Neural cell (in vitro differentiated cells): ENCODE data around the gene FLT3. TPM values are rescaled to one million over a fixed set of nuclear protein-coding genes. Genes with fewer than 3 reads are reported as not detected.

Source experiments
- H2AFZ ChIP-seq: fragments of 200-600, 300-800 bp; sonication (generic), shearing (Covaris generic); 2 replicates; pipeline ENCODE4 v1.6.0; 2014; ENCODE audit warnings: low read depth, mild to moderate bottlenecking, antibody characterized with exemption, low read length, moderate library complexity
- H3F3A ChIP-seq: fragments of 200-600 bp; shearing (Covaris generic); 2 replicates; pipeline ENCODE4 v1.6.1; 2016; ENCODE audit warnings: mild to moderate bottlenecking, moderate library complexity, mixed read lengths, antibody characterized with exemption, low read length; ENCODE audit not compliant: insufficient read depth, poor library complexity, severe bottlenecking
- H3K27ac ChIP-seq: fragments of 200-600, 300-800 bp; sonication (generic), shearing (Covaris generic); 2 replicates; pipeline ENCODE4 v1.5.1; 2014; ENCODE audit warnings: mild to moderate bottlenecking, low read length, moderate library complexity
- H3K27me3 ChIP-seq: fragments of 300-800, 200-600 bp; sonication (generic), shearing (Covaris generic); 2 replicates; pipeline ENCODE4 v1.6.0; 2014; ENCODE audit warnings: mild to moderate bottlenecking, low read depth, low read length, moderate library complexity; ENCODE audit not compliant: insufficient read depth
- H3K36me3 ChIP-seq: fragments of 300-800, 200-600 bp; sonication (generic), shearing (Covaris generic); 2 replicates; pipeline ENCODE4 v1.5.1; 2014; ENCODE audit warnings: mild to moderate bottlenecking, antibody characterized with exemption, low read length, moderate library complexity; ENCODE audit not compliant: insufficient read depth
- H3K4me2 ChIP-seq: fragments of 300-800, 200-600 bp; sonication (generic), shearing (Covaris generic); 2 replicates; pipeline ENCODE4 v1.6.0; 2014; ENCODE audit warnings: mild to moderate bottlenecking, low read length
- H3K4me3 ChIP-seq: fragments of 300-800, 200-600 bp; sonication (generic), shearing (Covaris generic); 2 replicates; pipeline ENCODE4 v1.5.1; 2014; ENCODE audit warnings: mild to moderate bottlenecking, low read length, moderate library complexity
- H3K79me2 ChIP-seq: fragments of 200-600 bp; shearing (Covaris generic); replicated peaks from 2 replicates; pipeline ENCODE4 v1.6.0; 2014; ENCODE audit warnings: mild to moderate bottlenecking, low read length, moderate library complexity; ENCODE audit not compliant: insufficient read depth
- H3K9ac ChIP-seq: fragments of 300-800, 200-600 bp; sonication (generic), shearing (Covaris generic); 2 replicates; pipeline ENCODE4 v1.6.1; 2016; ENCODE audit warnings: mild to moderate bottlenecking, low read length, mixed read lengths
- H3K9me2 ChIP-seq: fragments of 200-600 bp; shearing (Covaris generic); 2 replicates; pipeline ENCODE4 v1.6.1; 2016; ENCODE audit warnings: mild to moderate bottlenecking, low read length, mixed read lengths; ENCODE audit not compliant: insufficient read depth
- H3K9me3 ChIP-seq: fragments of 200-600, 300-800 bp; sonication (generic), shearing (Covaris generic); 2 replicates; pipeline ENCODE4 v1.6.1; 2016; ENCODE audit warnings: mild to moderate bottlenecking, mixed run types, low read length, moderate library complexity, mixed read lengths
- H4K20me1 ChIP-seq: fragments of 200-600 bp; shearing (Covaris generic); 2 replicates; pipeline ENCODE4 v1.6.1; 2016; ENCODE audit warnings: mild to moderate bottlenecking, mixed run types; ENCODE audit not compliant: insufficient read depth
- EP300 ChIP-seq: fragments of 450-650 bp; conservative IDR thresholded peaks from 2 replicates; pipeline ENCODE4 v1.6.1; 2014; ENCODE audit warnings: antibody characterized with exemption, mild to moderate bottlenecking, moderate library complexity; ENCODE audit not compliant: poor library complexity, severe bottlenecking
- EZH2 ChIP-seq: fragments of 200-600, 300-800 bp; shearing (Covaris generic), sonication (generic); IDR thresholded peaks from 2 replicates; pipeline ENCODE4 v1.6.1; 2014; ENCODE audit warnings: antibody characterized with exemption, low read length, borderline replicate concordance, mild to moderate bottlenecking; ENCODE audit not compliant: insufficient read depth, poor library complexity, severe bottlenecking
- MXI1 ChIP-seq: fragments of 450-650 bp; conservative IDR thresholded peaks from 2 replicates; pipeline ENCODE4 v1.6.1; 2014; ENCODE audit warnings: antibody characterized with exemption, mild to moderate bottlenecking; ENCODE audit not compliant: poor library complexity, severe bottlenecking
- POLR2AphosphoS5 ChIP-seq: IDR thresholded peaks from 2 replicates; pipeline ENCODE4 v1.6.1; 2012
- RAD21 ChIP-seq: fragments of 450-650 bp; conservative IDR thresholded peaks from 2 replicates; pipeline ENCODE4 v1.6.1; 2014; ENCODE audit warnings: antibody characterized with exemption, mild to moderate bottlenecking, moderate library complexity
- SMC3 ChIP-seq: fragments of 450-650 bp; conservative IDR thresholded peaks from 2 replicates; pipeline ENCODE4 v1.6.1; 2014; ENCODE audit warnings: antibody characterized with exemption, mild to moderate bottlenecking, moderate library complexity; ENCODE audit not compliant: poor library complexity
- TAF1 ChIP-seq: IDR thresholded peaks from 2 replicates; pipeline ENCODE4 v1.6.1; 2012; ENCODE audit warnings: low read depth
- polyA plus RNA-seq: library from polyadenylated mRNA; depleted of rRNA; stranded (reverse); fragments of >200 nt; gene quantifications from 2 replicates; pipeline ENCODE4 v1.2.3, GENCODE V29; 2014
- TF ChIP-seq, protein P1 (sequence below): IDR thresholded peaks from 2 replicates; pipeline ENCODE4 v1.6.1; 2012; ENCODE audit warnings: borderline replicate concordance
- TF ChIP-seq, protein P2 (sequence below): fragments of 450-650 bp; IDR thresholded peaks from 2 replicates; pipeline ENCODE4 v1.5.1; 2014; ENCODE audit warnings: antibody characterized with exemption, mild to moderate bottlenecking, moderate library complexity; ENCODE audit not compliant: poor library complexity, severe bottlenecking

The FLT3 gene
- polyA plus RNA-seq, 1 donor from 2014 or later: 0.41 TPM

DNA sequence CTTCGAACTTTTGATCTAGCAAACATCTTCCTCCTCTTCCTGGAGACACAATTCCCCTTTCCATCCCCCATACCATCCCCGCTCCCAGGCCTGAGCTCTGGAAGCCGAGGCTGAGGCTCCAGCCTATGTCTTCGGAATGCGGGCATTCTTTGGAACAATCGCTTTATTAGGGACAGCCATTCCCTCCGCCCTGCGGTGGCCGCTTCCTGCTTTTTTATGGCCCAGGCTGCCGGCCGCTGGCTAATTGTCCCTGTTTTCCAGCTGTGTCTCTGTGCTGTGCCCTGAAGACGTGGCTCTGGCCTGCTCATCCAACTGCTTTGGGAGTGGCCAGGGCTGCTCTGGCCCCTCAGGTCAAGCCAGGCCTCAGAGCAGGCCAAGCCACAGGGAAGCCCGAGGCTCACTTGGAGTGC lies 129.1 kb downstream of the FLT3 start:
- Histone ChIP-seq H3K79me2 (no peaks in the 10 kb centered on the region), H3K4me2 (no peak overlapping the region), H3K36me3 (no peaks in the 10 kb centered on the region), H4K20me1 (no peaks in the 10 kb centered on the region), H3K4me3 (no peak overlapping the region), H3K27me3 (peaks cover 100% of the 10 kb centered on the region), H3F3A (no peaks in the 10 kb centered on the region), H3K27ac (no peak overlapping the region), H3K9me2 (no peaks in the 10 kb centered on the region), H3K9ac (no peak overlapping the region), H3K9me3 (no peaks in the 10 kb centered on the region), H2AFZ (no peak overlapping the region)
- no peak for TF ChIP-seq POLR2AphosphoS5
- no peak for TF ChIP-seq SMC3
- TF ChIP-seq EZH2: peak; percentile 34
- TF ChIP-seq, protein P1, sequence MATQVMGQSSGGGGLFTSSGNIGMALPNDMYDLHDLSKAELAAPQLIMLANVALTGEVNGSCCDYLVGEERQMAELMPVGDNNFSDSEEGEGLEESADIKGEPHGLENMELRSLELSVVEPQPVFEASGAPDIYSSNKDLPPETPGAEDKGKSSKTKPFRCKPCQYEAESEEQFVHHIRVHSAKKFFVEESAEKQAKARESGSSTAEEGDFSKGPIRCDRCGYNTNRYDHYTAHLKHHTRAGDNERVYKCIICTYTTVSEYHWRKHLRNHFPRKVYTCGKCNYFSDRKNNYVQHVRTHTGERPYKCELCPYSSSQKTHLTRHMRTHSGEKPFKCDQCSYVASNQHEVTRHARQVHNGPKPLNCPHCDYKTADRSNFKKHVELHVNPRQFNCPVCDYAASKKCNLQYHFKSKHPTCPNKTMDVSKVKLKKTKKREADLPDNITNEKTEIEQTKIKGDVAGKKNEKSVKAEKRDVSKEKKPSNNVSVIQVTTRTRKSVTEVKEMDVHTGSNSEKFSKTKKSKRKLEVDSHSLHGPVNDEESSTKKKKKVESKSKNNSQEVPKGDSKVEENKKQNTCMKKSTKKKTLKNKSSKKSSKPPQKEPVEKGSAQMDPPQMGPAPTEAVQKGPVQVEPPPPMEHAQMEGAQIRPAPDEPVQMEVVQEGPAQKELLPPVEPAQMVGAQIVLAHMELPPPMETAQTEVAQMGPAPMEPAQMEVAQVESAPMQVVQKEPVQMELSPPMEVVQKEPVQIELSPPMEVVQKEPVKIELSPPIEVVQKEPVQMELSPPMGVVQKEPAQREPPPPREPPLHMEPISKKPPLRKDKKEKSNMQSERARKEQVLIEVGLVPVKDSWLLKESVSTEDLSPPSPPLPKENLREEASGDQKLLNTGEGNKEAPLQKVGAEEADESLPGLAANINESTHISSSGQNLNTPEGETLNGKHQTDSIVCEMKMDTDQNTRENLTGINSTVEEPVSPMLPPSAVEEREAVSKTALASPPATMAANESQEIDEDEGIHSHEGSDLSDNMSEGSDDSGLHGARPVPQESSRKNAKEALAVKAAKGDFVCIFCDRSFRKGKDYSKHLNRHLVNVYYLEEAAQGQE: no peak
- no peak for TF ChIP-seq RAD21

DNA sequence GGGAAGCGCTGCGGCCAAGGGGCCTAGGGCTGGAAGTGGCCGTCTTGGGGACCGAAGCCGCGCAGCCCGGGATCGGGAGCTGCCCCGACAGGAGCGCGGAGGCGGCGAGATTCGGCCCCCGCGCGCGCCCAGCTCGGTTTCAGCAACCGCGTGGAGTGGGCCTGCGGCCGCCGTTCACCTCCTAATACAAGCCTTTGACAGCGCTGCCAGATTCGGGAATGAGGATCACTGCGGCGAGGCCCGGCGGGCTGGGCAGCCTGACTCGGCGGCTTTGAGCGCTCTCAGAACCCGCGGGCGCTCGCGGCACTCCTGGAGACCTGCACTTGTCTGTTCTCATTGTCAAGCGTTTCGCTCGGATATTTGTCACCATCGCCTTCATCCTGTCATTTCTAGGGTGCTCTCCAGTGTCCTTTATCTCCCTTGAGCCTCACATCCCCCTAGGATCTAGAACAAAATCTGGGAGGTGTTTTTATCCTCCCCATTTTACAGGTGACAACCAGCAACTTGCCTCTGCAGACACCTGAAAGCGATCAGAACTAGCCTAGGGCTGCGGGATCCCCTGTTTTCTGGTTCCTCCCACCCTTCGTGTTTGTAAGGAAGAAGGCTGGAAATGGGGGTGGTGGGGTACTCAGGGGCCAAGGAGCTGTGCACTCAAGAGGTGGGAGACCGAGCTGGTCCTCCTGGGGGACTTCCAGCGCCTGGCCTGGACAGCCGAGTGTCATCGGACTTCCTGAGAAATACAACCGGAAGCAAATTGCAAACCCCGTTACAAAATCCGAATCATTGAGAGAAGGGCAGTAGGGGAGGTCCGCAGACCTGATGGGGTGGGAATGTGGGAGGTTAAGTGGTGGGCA lies 129.8 kb downstream of the FLT3 start:
- peaks cover 100% of the 10 kb centered on the region for H3K27me3 ChIP-seq
- H3K4me2 ChIP-seq: no peak overlapping the region
- no peak overlapping the region for H2AFZ ChIP-seq
- no peaks in the 10 kb centered on the region for H3K36me3 ChIP-seq
- no peaks in the 10 kb centered on the region for H3K79me2 ChIP-seq
- H3K27ac ChIP-seq: no peak overlapping the region
- no peaks in the 10 kb centered on the region for H4K20me1 ChIP-seq
- no peaks in the 10 kb centered on the region for H3K9me2 ChIP-seq
- no peaks in the 10 kb centered on the region for H3F3A ChIP-seq
- no peak overlapping the region for H3K9ac ChIP-seq
- H3K4me3 ChIP-seq: no peak overlapping the region
- no peak for TF ChIP-seq POLR2AphosphoS5
- no peak for TF ChIP-seq RAD21
- no peak for TF ChIP-seq SMC3
- TF ChIP-seq EZH2: peak; percentile 67
- H3K9me3 ChIP-seq: no peaks in the 10 kb centered on the region

DNA sequence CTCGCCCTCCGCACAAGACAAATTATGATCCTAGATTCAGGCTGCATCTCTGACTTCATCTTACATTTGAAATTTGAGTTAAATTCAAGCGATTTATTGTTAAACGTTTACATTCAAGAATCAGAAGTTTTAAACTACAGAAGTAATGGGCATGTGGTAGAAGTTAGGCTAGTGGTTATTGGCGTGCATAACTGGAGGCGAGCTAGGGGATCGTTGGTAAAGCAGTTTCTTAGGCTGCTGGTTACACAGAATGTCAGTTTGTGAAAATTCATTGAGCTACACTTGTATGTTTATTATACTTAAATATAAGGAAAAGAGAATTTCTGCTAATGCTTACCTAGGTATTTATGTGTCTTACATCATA lies 130.5 kb downstream of the FLT3 start:
- H3K4me2 ChIP-seq: no peak overlapping the region
- H2AFZ ChIP-seq: no peak overlapping the region
- no peaks in the 10 kb centered on the region for H3K36me3 ChIP-seq
- no peak overlapping the region for H3K9ac ChIP-seq
- H3K4me3 ChIP-seq: no peak overlapping the region
- no peaks in the 10 kb centered on the region for H3K9me3 ChIP-seq
- H3K27me3 ChIP-seq: peaks cover 100% of the 10 kb centered on the region
- TF ChIP-seq EP300: no peak
- TF ChIP-seq RAD21: no peak
- TF ChIP-seq, protein P1: no peak
- TF ChIP-seq MXI1: no peak
- no peak for TF ChIP-seq POLR2AphosphoS5
- TF ChIP-seq SMC3: no peak
- TF ChIP-seq EZH2: no peak
- TF ChIP-seq, protein P2, sequence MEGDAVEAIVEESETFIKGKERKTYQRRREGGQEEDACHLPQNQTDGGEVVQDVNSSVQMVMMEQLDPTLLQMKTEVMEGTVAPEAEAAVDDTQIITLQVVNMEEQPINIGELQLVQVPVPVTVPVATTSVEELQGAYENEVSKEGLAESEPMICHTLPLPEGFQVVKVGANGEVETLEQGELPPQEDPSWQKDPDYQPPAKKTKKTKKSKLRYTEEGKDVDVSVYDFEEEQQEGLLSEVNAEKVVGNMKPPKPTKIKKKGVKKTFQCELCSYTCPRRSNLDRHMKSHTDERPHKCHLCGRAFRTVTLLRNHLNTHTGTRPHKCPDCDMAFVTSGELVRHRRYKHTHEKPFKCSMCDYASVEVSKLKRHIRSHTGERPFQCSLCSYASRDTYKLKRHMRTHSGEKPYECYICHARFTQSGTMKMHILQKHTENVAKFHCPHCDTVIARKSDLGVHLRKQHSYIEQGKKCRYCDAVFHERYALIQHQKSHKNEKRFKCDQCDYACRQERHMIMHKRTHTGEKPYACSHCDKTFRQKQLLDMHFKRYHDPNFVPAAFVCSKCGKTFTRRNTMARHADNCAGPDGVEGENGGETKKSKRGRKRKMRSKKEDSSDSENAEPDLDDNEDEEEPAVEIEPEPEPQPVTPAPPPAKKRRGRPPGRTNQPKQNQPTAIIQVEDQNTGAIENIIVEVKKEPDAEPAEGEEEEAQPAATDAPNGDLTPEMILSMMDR: no peak
- no peak for TF ChIP-seq TAF1
- H3K9me2 ChIP-seq: no peaks in the 10 kb centered on the region
- H3K79me2 ChIP-seq: no peaks in the 10 kb centered on the region
- H3K27ac ChIP-seq: no peak overlapping the region
- H3F3A ChIP-seq: no peaks in the 10 kb centered on the region
- H4K20me1 ChIP-seq: no peaks in the 10 kb centered on the region
